Liver (tissue), 9 donors: ENCODE data around the gene TMEM120A. TPM values are rescaled to one million over a fixed set of nuclear protein-coding genes. Genes with fewer than 3 reads are reported as not detected.

Experiments
- DNase-seq: peaks from one replicate; pipeline ENCODE4 v3.0.0-alpha.2; 2017; ENCODE audit warnings: low spot score
- H3K27ac ChIP-seq, 2 donors: one replicate each; pipeline ENCODE4 v1.7.0; 2013; ENCODE audit warnings: inconsistent platforms in 2 of 2, low read length in 2 of 2, control low read depth in 1 of 2, low read depth in 1 of 2, mild to moderate bottlenecking in 1 of 2
- H3K27me3 ChIP-seq, 4 donors: one replicate each; pipeline versions ENCODE4 v1.6.1 to v1.7.0; 2013; ENCODE audit warnings: low read length in 3 of 4, inconsistent platforms in 1 of 4, mild to moderate bottlenecking in 1 of 4, moderate library complexity in 1 of 4; ENCODE audit not compliant: control insufficient read depth in 4 of 4, insufficient read depth in 4 of 4
- H3K36me3 ChIP-seq, 4 donors: one replicate each; pipeline versions ENCODE4 v1.6.1 to v1.7.0; 2013; ENCODE audit warnings: low read length in 3 of 4, mild to moderate bottlenecking in 3 of 4, low read depth in 1 of 4, moderate library complexity in 1 of 4; ENCODE audit not compliant: control insufficient read depth in 4 of 4, insufficient read depth in 3 of 4
- H3K4me1 ChIP-seq, 4 donors: one replicate each; pipeline versions ENCODE4 v1.6.1 to v1.7.0; 2013; ENCODE audit warnings: low read length in 3 of 4, mild to moderate bottlenecking in 3 of 4, moderate library complexity in 1 of 4; ENCODE audit not compliant: control insufficient read depth in 4 of 4, insufficient read depth in 4 of 4
- H3K4me3 ChIP-seq, 3 donors: one replicate each; pipeline versions ENCODE4 v1.6.1 to v1.7.0; 2013; ENCODE audit warnings: low read length in 3 of 3, control low read depth in 1 of 3, low read depth in 1 of 3, mild to moderate bottlenecking in 1 of 3
- H3K9ac ChIP-seq, 2 donors: one replicate each; pipeline ENCODE4 v1.7.0; 2013; ENCODE audit warnings: low read length in 2 of 2, mild to moderate bottlenecking in 2 of 2, moderate library complexity in 2 of 2, control low read depth in 1 of 2, low read depth in 1 of 2
- H3K9me3 ChIP-seq, 4 donors: one replicate each; pipeline versions ENCODE4 v1.6.1 to v1.7.0; 2013; ENCODE audit warnings: low read length in 3 of 4; ENCODE audit not compliant: control insufficient read depth in 4 of 4
- ATF3 ChIP-seq: IDR thresholded peaks from 2 replicates; pipeline ENCODE4 v1.6.1; 2016; ENCODE audit warnings: antibody characterized with exemption
- EGR1 ChIP-seq, 2 donors: IDR thresholded peaks; 2 replicates each; pipeline ENCODE4 v1.6.1; 2016 to 2018; ENCODE audit warnings: antibody characterized with exemption in 2 of 2, low read depth in 2 of 2
- FOXA1 ChIP-seq: IDR thresholded peaks from 2 replicates; pipeline ENCODE4 v1.6.1; 2016; ENCODE audit warnings: antibody characterized with exemption
- FOXA2 ChIP-seq: IDR thresholded peaks from 2 replicates; pipeline ENCODE4 v1.6.1; 2016; ENCODE audit warnings: antibody characterized with exemption
- GABPA ChIP-seq, 2 donors: IDR thresholded peaks in 1 of 2; conservative IDR thresholded peaks in 1 of 2; 2 replicates each; pipeline ENCODE4 v1.6.1; 2016; ENCODE audit warnings: antibody characterized with exemption in 2 of 2, mild to moderate bottlenecking in 1 of 2, moderate library complexity in 1 of 2
- HNF4A ChIP-seq, 2 donors: conservative IDR thresholded peaks; 2 replicates each; pipeline ENCODE4 v1.6.1; 2016; ENCODE audit warnings: antibody characterized with exemption in 2 of 2, mild to moderate bottlenecking in 2 of 2
- HNF4G ChIP-seq: IDR thresholded peaks from 2 replicates; pipeline ENCODE4 v1.6.1; 2016; ENCODE audit warnings: antibody characterized with exemption
- JUND ChIP-seq, 2 donors: IDR thresholded peaks; 2 replicates each; pipeline ENCODE4 v1.6.1; 2016; ENCODE audit warnings: antibody characterized with exemption in 2 of 2
- MAX ChIP-seq: IDR thresholded peaks from 2 replicates; pipeline ENCODE4 v1.6.1; 2016; ENCODE audit warnings: antibody characterized with exemption
- NR2F2 ChIP-seq: IDR thresholded peaks from 2 replicates; pipeline ENCODE4 v1.6.1; 2016; ENCODE audit warnings: antibody characterized with exemption
- RAD21 ChIP-seq, 2 donors: IDR thresholded peaks; 2 replicates each; pipeline ENCODE4 v1.6.1; 2016; ENCODE audit warnings: antibody characterized with exemption in 2 of 2, mild to moderate bottlenecking in 2 of 2
- REST ChIP-seq: IDR thresholded peaks from 2 replicates; pipeline ENCODE4 v1.6.1; 2016; ENCODE audit warnings: antibody characterized with exemption, mild to moderate bottlenecking
- RXRA ChIP-seq, 2 donors: IDR thresholded peaks; 2 replicates each; pipeline ENCODE4 v1.6.1; 2017 to 2018; ENCODE audit warnings: antibody characterized with exemption in 2 of 2, mild to moderate bottlenecking in 1 of 2
- SP1 ChIP-seq: IDR thresholded peaks from 2 replicates; pipeline ENCODE4 v1.6.1; 2018; ENCODE audit warnings: antibody characterized with exemption, mild to moderate bottlenecking
- TAF1 ChIP-seq: conservative IDR thresholded peaks from 2 replicates; pipeline ENCODE4 v1.6.1; 2016; ENCODE audit warnings: antibody characterized with exemption, mild to moderate bottlenecking
- YY1 ChIP-seq: IDR thresholded peaks from 2 replicates; pipeline ENCODE4 v1.6.1; 2016; ENCODE audit warnings: antibody characterized with exemption, mild to moderate bottlenecking
- ZBTB33 ChIP-seq: IDR thresholded peaks from 2 replicates; pipeline ENCODE4 v1.6.1; 2016; ENCODE audit warnings: antibody characterized with exemption
- WGBS: extraction: QIAGEN DNeasy Blood & Tissue Kit; methylation state at CpG from one replicate; pipeline ENCODE4 v1.1.7; 2013; 5-methylcytosine and 5-hydroxymethylcytosine counted together
- polyA plus RNA-seq, 2 donors: library from polyadenylated mRNA; stranded (reverse) in 1 of 2; unstranded in 1 of 2; fragments of 200-250 nt in 1 of 2; fragments of >200 nt in 1 of 2; fragmentation: Nextera tagmentation in 1 of 2; extraction: Ambion mirVana in 1 of 2; gene quantifications; one replicate each; pipeline versions ENCODE4 v1.2.1 to v1.2.3, GENCODE V29; 2013 to 2015
- total RNA-seq, 2 donors: library from RNA; depleted of rRNA; stranded (reverse); fragments of >200 nt; gene quantifications; one replicate each; pipeline ENCODE4 v1.2.3, GENCODE V29; 2014
- donor health status: healthy.
- donor health status: healthy.
- donor health status: healthy.
- donor health status: healthy.
- donor health status: healthy.

Gene TMEM120A
- total and polyA plus RNA-seq, 4 donors: 18.7 to 73.9 (median 32.1) TPM

GRCh38 chr7:75965617-75966016, 28.8 kb downstream of the TMEM120A start:
- no peak for DNase-seq
- H3K9me3 ChIP-seq: no peaks in the 10 kb centered on the region
- peaks cover 18 to 80% (median 64%) of the 10 kb centered on the region in 4 donors for H3K4me1 ChIP-seq
- 79% methylated on average over 13 of the region's 13 CpGs for WGBS
- no peak overlapping the region for H3K9ac ChIP-seq
- no peak for TF ChIP-seq NR2F2
- TF ChIP-seq RAD21 (IDR thresholded peaks at IDR 0.05): no peak
- no peak for TF ChIP-seq MAX
- no peak for TF ChIP-seq HNF4A (conservative IDR thresholded peaks at IDR 0.05)
- TF ChIP-seq YY1: no peak
- TF ChIP-seq FOXA2: no peak
- no peak for TF ChIP-seq SP1
- no peak for TF ChIP-seq JUND (IDR thresholded peaks at IDR 0.05)
- H3K27me3 ChIP-seq: no peaks in the 10 kb centered on the region
- peaks cover 14 to 54% (median 30%) of the 10 kb centered on the region in 4 donors for H3K36me3 ChIP-seq
- no peak overlapping the region for H3K4me3 ChIP-seq
- H3K27ac ChIP-seq: peak overlapping the region; percentile 53 to 83

- no peaks in the 10 kb centered on the region for H3K27me3 ChIP-seq
- peaks cover 22 to 69% (median 46%) of the 10 kb centered on the region in 4 donors for H3K36me3 ChIP-seq
- H3K9ac ChIP-seq: no peak overlapping the region
- peaks cover 18 to 64% (median 48%) of the 10 kb centered on the region in 4 donors for H3K4me1 ChIP-seq
- H3K9me3 ChIP-seq: no peaks in the 10 kb centered on the region
- no peak for DNase-seq
- TF ChIP-seq RAD21 (IDR thresholded peaks at IDR 0.05) (no peak), RXRA (IDR thresholded peaks at IDR 0.05) (peak in 1 of 2 donors; percentile 48), NR2F2 (peak; percentile 54)
- peak overlapping the region; percentile 42 to 69 for H3K27ac ChIP-seq
- WGBS: 88% methylated on average over 9 of the region's 9 CpGs
- no peak overlapping the region for H3K4me3 ChIP-seq
These were observed 30.9 kb downstream of the TMEM120A start for GRCh38 chr7:75963381-75963995.

GRCh38 chr7:75962607-75963380, 31.6 kb downstream of the TMEM120A start:
- Histone ChIP-seq H3K9ac (peak overlapping the region in 1 of 2 donors; percentile 22), H3K9me3 (no peaks in the 10 kb centered on the region), H3K27ac (peak overlapping the region; percentile 42 to 69), H3K27me3 (no peaks in the 10 kb centered on the region), H3K36me3 (peaks cover 19 to 67% (median 50%) of the 10 kb centered on the region in 4 donors), H3K4me1 (peaks cover 17 to 64% (median 43%) of the 10 kb centered on the region in 4 donors), H3K4me3 (no peak overlapping the region)
- peak in 1 of 2 donors; percentile 22 for TF ChIP-seq HNF4A (conservative IDR thresholded peaks at IDR 0.05)
- TF ChIP-seq RXRA (IDR thresholded peaks at IDR 0.05): peak in 1 of 2 donors; percentile 32
- no peak for TF ChIP-seq MAX
- TF ChIP-seq HNF4G: no peak
- no peak for TF ChIP-seq FOXA1
- peak in 1 of 2 donors; percentile 4 for TF ChIP-seq RAD21 (IDR thresholded peaks at IDR 0.05)
- no peak for TF ChIP-seq EGR1 (IDR thresholded peaks at IDR 0.05; ENCODE audit: low read depth in 2 of 2)
- TF ChIP-seq GABPA (IDR thresholded peaks at IDR 0.05 in 1 of 2, conservative IDR thresholded peaks at IDR 0.05 in 1 of 2): no peak
- peak; percentile 25 for TF ChIP-seq YY1
- TF ChIP-seq REST: peak; percentile 58
- peak; percentile 49 for TF ChIP-seq SP1
- TF ChIP-seq NR2F2: peak; percentile 99
- peak; percentile 13 to 52 for TF ChIP-seq JUND (IDR thresholded peaks at IDR 0.05)
- no peak for TF ChIP-seq ATF3
- no peak for TF ChIP-seq TAF1
- no peak for TF ChIP-seq FOXA2
- TF ChIP-seq ZBTB33: peak; percentile 27
- DNase-seq: no peak
- 56% methylated on average over 18 of the region's 18 CpGs for WGBS
